K562 (cell line): Measurements from ENCODE around the gene PUS7L. TPM values are rescaled to one million over a fixed set of nuclear protein-coding genes. Genes with fewer than 3 reads are reported as not detected.

Experiments
- ZBTB40 ChIP-seq, 2 experiments: fragments of 450-650 bp in 1 of 2; sonication (generic) in 1 of 2; formaldehyde crosslinking in 1 of 2; IDR thresholded peaks; 2 replicates each; pipeline versions ENCODE4 v1.7.1 to v1.9.0; 2016 to 2022; ENCODE audit warnings: inconsistent platforms in 1 of 2, mild to moderate bottlenecking in 1 of 2, missing genetic modification reagents in 1 of 2
- polyA plus RNA-seq, 8 experiments: library from polyadenylated mRNA; depleted of rRNA in 4 of 8; stranded (reverse) in 5 of 8; unstranded in 3 of 8; fragments of >200 nt; fragmentation: Nextera tagmentation in 2 of 8; fragmentation: Illumina TruSeq in 1 of 8; extraction: Ambion mirVana in 2 of 8; extraction: Trizol in 1 of 8; gene quantifications; 2 replicates each; pipeline versions ENCODE4 v1.2.1 to v1.2.3, GENCODE V29; 2011 to 2014; ENCODE audit warnings: inconsistent platforms in 1 of 8, missing spikeins in 1 of 8
- total RNA-seq, 7 experiments: library from RNA; depleted of rRNA in 6 of 7; stranded (reverse); fragments of >200 nt in 6 of 7; fragmentation: Illumina TruSeq in 2 of 7; extraction: Trizol in 2 of 7; gene quantifications; 2 replicates each; pipeline versions ENCODE4 v1.2.1 to v1.2.3, GENCODE V29; 2011 to 2021; ENCODE audit warnings: low replicate concordance in 1 of 7

The PUS7L gene
- total and polyA plus RNA-seq, 9 of the 15 experiments (the other 6 are each of a cell fraction or from before 2014, with no cell fraction given) = 10.8 to 53.3 (median 25.2) TPM

- TF ChIP-seq ZBTB40 (IDR thresholded peaks at IDR 0.05) (peak; percentile 96), ZBTB40 (CRISPR knock-in tag; IDR thresholded peaks at IDR 0.05) (peak; percentile 89)
These were observed 2.9 kb upstream of the PUS7L start (continued) for GRCh38 chr12:43761500-43761899.
